ENCODE data around the gene SUN3.
"Not testable (repeated sequence)": the region's sequence is repeated elsewhere in the genome, so short reads cannot be mapped to it uniquely, and the experiment has no call there.

Gene SUN3

DNA sequence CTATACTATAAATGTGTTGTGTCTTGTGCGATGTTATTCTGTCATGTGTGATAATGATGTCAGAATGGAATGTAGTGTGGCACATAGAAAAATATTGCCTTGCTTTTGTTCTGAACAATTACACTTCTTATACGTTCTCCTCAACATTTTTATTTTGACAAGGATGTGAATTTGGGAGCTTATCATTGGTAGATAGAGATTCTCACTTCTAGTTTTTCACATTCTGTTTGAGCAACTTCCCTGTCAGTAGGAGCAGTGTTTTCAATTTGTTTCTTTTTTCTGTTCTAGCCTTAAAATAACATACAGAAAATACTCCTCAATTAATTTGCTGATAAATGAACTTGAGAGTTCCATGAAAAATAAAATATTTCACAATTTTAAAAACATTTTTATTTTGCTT is 17.6 kb downstream of the SUN3 start:
- DNase-seq (ENCODE audit: low read depth), result no peak
- TF ChIP-seq, protein P1, sequence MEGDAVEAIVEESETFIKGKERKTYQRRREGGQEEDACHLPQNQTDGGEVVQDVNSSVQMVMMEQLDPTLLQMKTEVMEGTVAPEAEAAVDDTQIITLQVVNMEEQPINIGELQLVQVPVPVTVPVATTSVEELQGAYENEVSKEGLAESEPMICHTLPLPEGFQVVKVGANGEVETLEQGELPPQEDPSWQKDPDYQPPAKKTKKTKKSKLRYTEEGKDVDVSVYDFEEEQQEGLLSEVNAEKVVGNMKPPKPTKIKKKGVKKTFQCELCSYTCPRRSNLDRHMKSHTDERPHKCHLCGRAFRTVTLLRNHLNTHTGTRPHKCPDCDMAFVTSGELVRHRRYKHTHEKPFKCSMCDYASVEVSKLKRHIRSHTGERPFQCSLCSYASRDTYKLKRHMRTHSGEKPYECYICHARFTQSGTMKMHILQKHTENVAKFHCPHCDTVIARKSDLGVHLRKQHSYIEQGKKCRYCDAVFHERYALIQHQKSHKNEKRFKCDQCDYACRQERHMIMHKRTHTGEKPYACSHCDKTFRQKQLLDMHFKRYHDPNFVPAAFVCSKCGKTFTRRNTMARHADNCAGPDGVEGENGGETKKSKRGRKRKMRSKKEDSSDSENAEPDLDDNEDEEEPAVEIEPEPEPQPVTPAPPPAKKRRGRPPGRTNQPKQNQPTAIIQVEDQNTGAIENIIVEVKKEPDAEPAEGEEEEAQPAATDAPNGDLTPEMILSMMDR (conservative IDR thresholded peaks at IDR 0.05; ENCODE audit: low read length), result no peak
- H3K4me3 ChIP-seq (ENCODE audit: low read length), result no peak overlapping the region

DNA sequence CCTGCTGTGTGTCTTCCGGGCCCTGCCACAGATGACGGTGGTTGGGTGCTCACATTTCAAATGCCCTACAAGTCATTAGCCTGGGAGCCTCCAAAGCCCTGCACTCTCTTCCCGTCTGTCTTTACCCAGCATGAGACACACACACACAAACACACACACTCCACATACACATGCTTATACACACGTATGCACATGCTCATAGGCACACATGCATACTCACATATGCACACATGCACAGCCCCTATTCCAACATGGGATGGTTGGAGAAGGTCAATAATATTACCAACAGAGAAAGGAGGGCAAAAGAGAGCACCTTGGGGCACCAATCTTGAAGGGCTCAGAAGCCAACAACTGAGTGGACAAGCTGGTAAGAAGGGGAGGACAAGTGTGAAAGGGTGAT is 19.0 kb downstream of the SUN3 start:
- TF ChIP-seq, protein P1 (conservative IDR thresholded peaks at IDR 0.05; ENCODE audit: low read length), result no peak
- H3K4me3 ChIP-seq (ENCODE audit: low read length), result no peak overlapping the region
- DNase-seq (ENCODE audit: low read depth), result no peak

DNA sequence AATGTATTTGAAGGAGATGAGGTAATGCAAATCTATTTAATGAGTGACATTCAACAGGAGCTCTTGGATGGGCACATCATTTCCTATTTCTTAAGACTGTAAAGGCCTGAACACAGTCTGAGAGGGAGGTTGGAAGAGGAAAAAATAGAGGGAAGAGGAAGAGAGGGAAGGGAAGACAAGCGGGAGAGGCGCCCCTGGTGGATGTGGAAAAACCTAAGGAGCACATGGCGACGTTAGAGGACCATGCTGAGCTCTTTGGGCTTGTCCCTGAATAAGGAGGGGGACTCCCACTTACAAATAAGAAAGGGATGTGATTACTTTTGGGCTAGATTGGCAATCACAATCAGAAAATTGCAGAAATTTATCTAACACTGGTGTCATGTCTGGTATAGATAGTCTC is 19.6 kb downstream of the SUN3 start:
- no peak overlapping the region for H3K4me3 ChIP-seq (ENCODE audit: low read length)
- DNase-seq (ENCODE audit: low read depth), result no peak
- TF ChIP-seq, protein P1 (conservative IDR thresholded peaks at IDR 0.05; ENCODE audit: low read length), result no peak

DNA sequence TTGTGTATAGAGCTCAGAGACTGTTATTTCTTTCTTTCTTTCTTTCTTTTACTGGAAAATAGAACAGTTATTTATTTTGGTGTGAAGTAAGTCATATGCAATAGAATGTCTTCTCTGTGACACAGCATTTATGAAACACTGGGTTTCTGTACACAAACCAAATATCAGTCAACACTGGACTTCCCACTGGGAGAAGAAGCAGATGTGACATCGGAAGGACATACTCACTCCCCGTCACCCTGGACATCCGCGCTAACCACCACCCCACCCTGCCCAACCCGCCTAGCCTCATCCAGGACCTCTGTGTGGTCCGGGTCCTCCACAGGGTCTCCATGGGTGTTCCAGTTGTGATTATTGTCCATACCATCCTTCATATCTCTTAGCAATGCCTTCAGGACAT is 22.0 kb downstream of the SUN3 start:
- TF ChIP-seq, protein P1 (conservative IDR thresholded peaks at IDR 0.05; ENCODE audit: low read length), result no peak
- DNase-seq (ENCODE audit: low read depth), result no peak
- no peak overlapping the region for H3K4me3 ChIP-seq (ENCODE audit: low read length)

DNA sequence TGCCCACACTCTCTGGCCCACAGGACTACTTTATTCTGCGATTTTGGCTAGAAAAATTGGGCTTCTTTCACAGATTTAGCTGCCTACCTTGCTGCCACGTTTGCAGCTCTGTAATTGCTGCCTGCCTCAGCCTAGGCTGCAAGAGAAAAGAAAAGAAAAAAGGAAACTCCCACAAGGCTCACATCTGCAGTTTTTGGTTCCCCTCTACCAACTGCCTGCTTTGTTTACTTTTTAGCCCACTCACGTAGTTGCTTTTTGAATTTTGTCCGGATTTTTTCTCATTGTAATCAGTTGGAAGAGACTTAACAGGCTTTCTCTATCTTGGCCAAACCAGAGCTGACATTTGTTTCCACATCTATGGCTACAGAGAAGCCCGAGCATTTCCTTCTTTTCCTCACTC is 24.3 kb downstream of the SUN3 start:
- H3K4me3 ChIP-seq (ENCODE audit: low read length), result no peak overlapping the region
- TF ChIP-seq, protein P1 (conservative IDR thresholded peaks at IDR 0.05; ENCODE audit: low read length), result no peak
- DNase-seq (ENCODE audit: low read depth), result no peak

DNA sequence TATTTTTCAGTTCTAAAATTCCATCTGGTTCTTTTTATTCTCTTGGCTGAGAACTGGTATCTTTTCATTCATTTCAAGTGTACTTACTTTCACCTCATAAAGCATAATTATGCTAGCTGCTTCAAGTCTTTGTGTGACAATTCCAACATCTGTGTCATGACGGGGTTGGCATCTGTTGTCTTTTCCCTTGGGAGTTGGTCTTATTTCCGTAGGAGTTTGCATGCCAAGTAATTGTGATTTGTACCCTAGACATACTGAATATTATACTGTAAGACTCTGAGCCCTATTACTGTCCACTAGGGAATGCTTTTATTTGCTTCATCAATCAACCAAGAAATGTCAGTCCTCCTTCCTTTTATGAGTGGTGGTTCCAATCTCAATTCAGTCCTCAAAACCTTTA is 24.9 kb downstream of the SUN3 start:
- no peak overlapping the region for H3K4me3 ChIP-seq (ENCODE audit: low read length)
- TF ChIP-seq, protein P1 (conservative IDR thresholded peaks at IDR 0.05; ENCODE audit: low read length), result no peak
- peak; percentile 20 for DNase-seq (ENCODE audit: low read depth)

DNA sequence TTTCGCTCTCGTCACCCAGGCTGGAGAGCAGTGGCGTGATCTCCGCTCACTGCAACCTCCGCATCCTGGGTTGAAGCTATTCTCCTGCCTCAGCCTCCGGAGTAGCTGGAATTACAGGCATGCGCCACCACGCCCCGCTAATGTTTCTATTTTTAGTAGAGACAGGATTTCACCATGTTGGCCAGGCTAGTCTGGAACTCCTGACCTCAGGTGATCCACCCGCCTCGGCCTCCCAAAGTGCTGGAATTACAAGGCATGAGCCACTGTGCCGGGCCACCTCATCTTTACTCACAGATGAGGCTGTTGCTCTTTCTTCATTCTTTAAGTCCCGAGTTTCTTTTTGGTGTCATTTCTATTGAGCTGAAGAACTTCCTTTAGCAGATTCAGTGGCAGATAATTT is 28.7 kb downstream of the SUN3 start:
- H3K4me3 ChIP-seq (ENCODE audit: low read length); DNase-seq (ENCODE audit: low read depth): not testable (repeated sequence)

DNA sequence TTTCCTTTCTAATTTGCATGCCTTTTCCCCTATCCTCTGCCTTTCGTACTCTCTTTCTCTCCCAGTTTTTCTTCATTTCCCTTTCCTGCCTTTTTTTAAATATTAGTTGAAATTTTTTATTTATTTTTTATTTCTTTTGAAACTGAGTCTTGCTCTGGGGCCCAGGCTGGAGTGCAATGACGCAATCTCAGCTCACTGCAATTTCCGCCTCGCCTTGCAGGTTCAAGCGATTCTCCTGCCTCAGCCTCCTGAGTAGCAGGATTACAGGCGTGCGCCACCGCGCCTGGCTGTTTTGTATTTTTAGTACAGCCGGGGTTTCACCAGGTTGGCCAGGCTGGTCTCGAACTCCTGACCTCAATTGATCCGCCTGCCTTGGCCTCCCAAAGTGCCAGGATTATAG is 29.5 kb downstream of the SUN3 start:
- no peak overlapping the region for H3K4me3 ChIP-seq (ENCODE audit: low read length)
- TF ChIP-seq, protein P1 (conservative IDR thresholded peaks at IDR 0.05; ENCODE audit: low read length), result no peak
- no peak for DNase-seq (ENCODE audit: low read depth)
